SK-N-SH treated with all-trans-retinoic acid at 6 μM for 48 hours (cell line): ENCODE data around the gene SPRED3.

Experiments
- ATAC-seq: fragments of 200-7000 bp; cut with Tn5 transposase; 3 replicates; pipeline ENCODE4 v1.9.1; 2020; ENCODE audit warnings: mild to moderate bottlenecking, moderate library complexity
- ARNTL ChIP-seq: fragments of 450-650 bp; formaldehyde crosslinking; IDR thresholded peaks from 2 replicates; pipeline ENCODE4 v1.5.0; 2020; ENCODE audit warnings: low read depth, mild to moderate bottlenecking, moderate library complexity, borderline replicate concordance
- BACH2 ChIP-seq: fragments of 250-450 bp; sonication (Bioruptor Pico); IDR thresholded peaks from 2 replicates; pipeline ENCODE4 v1.9.0; 2021; ENCODE audit warnings: mild to moderate bottlenecking, borderline replicate concordance
- CSDC2 ChIP-seq: fragments of 250-450 bp; sonication (Bioruptor Pico); IDR thresholded peaks from 2 replicates; pipeline ENCODE4 v1.5.0; 2020; ENCODE audit warnings: mild to moderate bottlenecking, moderate library complexity
- ESRRG ChIP-seq: fragments of 250-450 bp; sonication (Bioruptor Pico); IDR thresholded peaks from 2 replicates; pipeline ENCODE4 v1.6.1; 2021; ENCODE audit warnings: mild to moderate bottlenecking
- GLIS3 ChIP-seq: fragments of 250-450 bp; sonication (Bioruptor Pico); IDR thresholded peaks from 2 replicates; pipeline ENCODE4 v1.5.0; 2020; ENCODE audit warnings: mild to moderate bottlenecking, moderate library complexity
- ISL1 ChIP-seq: fragments of 250-450 bp; sonication (Bioruptor Pico); IDR thresholded peaks from 2 replicates; pipeline ENCODE4 v2.1.2; 2022; ENCODE audit warnings: mild to moderate bottlenecking, moderate library complexity
- OSR1 ChIP-seq: fragments of 250-450 bp; sonication (Bioruptor Pico); IDR thresholded peaks from 2 replicates; pipeline ENCODE4 v1.8.0; 2022; ENCODE audit warnings: moderate library complexity, mild to moderate bottlenecking, inconsistent platforms
- PPARA ChIP-seq: fragments of 250-450 bp; sonication (Bioruptor Pico); IDR thresholded peaks from 2 replicates; pipeline ENCODE4 v1.5.0; 2020; ENCODE audit warnings: mild to moderate bottlenecking, borderline replicate concordance
- RARB ChIP-seq: fragments of 250-450 bp; sonication (Bioruptor Pico); IDR thresholded peaks from 2 replicates; pipeline ENCODE4 v1.8.0; 2021; ENCODE audit warnings: mild to moderate bottlenecking, moderate library complexity
- SNAI2 ChIP-seq: fragments of 250-450 bp; sonication (Bioruptor Pico); IDR thresholded peaks from 2 replicates; pipeline ENCODE4 v1.5.0; 2020; ENCODE audit warnings: mild to moderate bottlenecking, moderate library complexity
- TCF4 ChIP-seq: fragments of 250-450 bp; sonication (Bioruptor Pico); IDR thresholded peaks from 2 replicates; pipeline ENCODE4 v1.8.0; 2021; ENCODE audit warnings: mild to moderate bottlenecking, moderate library complexity, borderline replicate concordance
- TOX ChIP-seq: fragments of 250-450 bp; sonication (Bioruptor Pico); IDR thresholded peaks from 2 replicates; pipeline ENCODE4 v1.8.0; 2021; ENCODE audit warnings: mild to moderate bottlenecking, moderate library complexity, borderline replicate concordance
- ZFP3 ChIP-seq: fragments of 250-450 bp; sonication (Bioruptor Pico); IDR thresholded peaks from 2 replicates; pipeline ENCODE4 v1.5.0; 2020; ENCODE audit warnings: mild to moderate bottlenecking, moderate library complexity
- ZFP30 ChIP-seq: fragments of 450-650 bp; formaldehyde crosslinking; IDR thresholded peaks from 2 replicates; pipeline ENCODE4 v1.5.0; 2022; ENCODE audit warnings: mild to moderate bottlenecking, moderate library complexity
- ZNF565 ChIP-seq: fragments of 450-650 bp; formaldehyde crosslinking; conservative IDR thresholded peaks from 2 replicates; pipeline ENCODE4 v1.5.0; 2020; ENCODE audit warnings: low read depth, mild to moderate bottlenecking, moderate library complexity
- ZNF70 ChIP-seq: fragments of 450-650 bp; formaldehyde crosslinking; IDR thresholded peaks from 2 replicates; pipeline ENCODE4 v1.5.0; 2020; ENCODE audit warnings: mild to moderate bottlenecking, moderate library complexity
- ZNF8 ChIP-seq: fragments of 450-650 bp; formaldehyde crosslinking; IDR thresholded peaks from 2 replicates; pipeline ENCODE4 v1.5.0; 2020; ENCODE audit warnings: mild to moderate bottlenecking, moderate library complexity
- TF ChIP-seq, protein P1 (sequence below): fragments of 250-450 bp; sonication (Bioruptor Pico); IDR thresholded peaks from 2 replicates; pipeline ENCODE4 v1.5.1; 2020; ENCODE audit warnings: low read depth, mild to moderate bottlenecking, moderate library complexity
- TF ChIP-seq, protein P2 (sequence below): fragments of 250-450 bp; sonication (Bioruptor Pico); IDR thresholded peaks from 2 replicates; pipeline ENCODE4 v1.5.0; 2020; ENCODE audit warnings: mild to moderate bottlenecking, moderate library complexity
- TF ChIP-seq, protein P3 (sequence below): fragments of 250-450 bp; sonication (Bioruptor Pico); IDR thresholded peaks from 2 replicates; pipeline ENCODE4 v1.8.0; 2021; ENCODE audit warnings: low read depth, mild to moderate bottlenecking, moderate library complexity, borderline replicate concordance
- TF ChIP-seq, protein P4 (sequence below): fragments of 250-450 bp; sonication (Bioruptor Pico); IDR thresholded peaks from 2 replicates; pipeline ENCODE4 v1.5.1; 2021; ENCODE audit warnings: mild to moderate bottlenecking, moderate library complexity

Gene SPRED3

DNA sequence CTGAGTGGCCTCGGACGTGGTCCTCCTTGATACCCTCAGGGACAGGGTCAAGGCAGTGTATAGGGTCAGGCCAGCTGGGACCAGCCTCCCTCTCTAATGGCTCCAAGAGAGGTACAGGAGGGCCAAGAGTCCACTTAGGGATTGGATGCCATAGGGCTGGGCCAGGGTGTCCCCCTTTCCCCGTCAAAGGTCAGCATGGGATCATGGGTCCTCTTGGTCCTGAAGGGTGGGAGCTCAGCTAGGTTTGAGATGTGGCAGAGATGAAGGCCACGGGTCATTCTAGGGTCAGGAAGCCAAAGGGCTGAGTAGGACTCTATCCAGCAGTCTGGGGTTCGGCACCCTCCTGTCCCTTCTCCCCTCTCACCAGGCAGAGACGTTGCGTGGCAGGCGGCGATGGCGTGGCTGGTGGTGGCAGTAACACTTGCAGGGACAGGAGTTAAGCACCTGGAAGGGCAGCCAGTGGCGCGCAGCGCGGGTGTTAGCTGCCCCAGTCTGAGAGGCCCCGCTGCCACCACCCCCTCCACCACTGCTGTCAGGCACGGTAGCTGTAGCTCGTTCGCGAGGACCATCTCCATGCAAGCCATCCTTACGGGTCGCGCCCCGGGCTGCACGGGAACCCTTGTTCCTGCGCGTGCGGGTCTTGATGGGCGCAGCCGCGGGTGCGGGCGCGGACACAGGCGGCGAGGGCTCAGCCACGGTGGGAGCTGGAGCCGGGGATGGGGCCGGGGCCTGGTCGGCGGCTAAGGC is 3.3 kb upstream of the SPRED3 start:
- ATAC-seq, result no peak
- TF ChIP-seq, protein P1, sequence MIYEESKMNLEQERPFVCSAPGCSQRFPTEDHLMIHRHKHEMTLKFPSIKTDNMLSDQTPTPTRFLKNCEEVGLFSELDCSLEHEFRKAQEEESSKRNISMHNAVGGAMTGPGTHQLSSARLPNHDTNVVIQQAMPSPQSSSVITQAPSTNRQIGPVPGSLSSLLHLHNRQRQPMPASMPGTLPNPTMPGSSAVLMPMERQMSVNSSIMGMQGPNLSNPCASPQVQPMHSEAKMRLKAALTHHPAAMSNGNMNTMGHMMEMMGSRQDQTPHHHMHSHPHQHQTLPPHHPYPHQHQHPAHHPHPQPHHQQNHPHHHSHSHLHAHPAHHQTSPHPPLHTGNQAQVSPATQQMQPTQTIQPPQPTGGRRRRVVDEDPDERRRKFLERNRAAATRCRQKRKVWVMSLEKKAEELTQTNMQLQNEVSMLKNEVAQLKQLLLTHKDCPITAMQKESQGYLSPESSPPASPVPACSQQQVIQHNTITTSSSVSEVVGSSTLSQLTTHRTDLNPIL (CRISPR knock-in tag), result no peak
- TF ChIP-seq ZNF8 (CRISPR knock-in tag) (no peak), PPARA (CRISPR knock-in tag) (no peak), CSDC2 (CRISPR knock-in tag) (no peak), ZFP3 (no peak), BACH2 (CRISPR knock-in tag) (no peak), ZNF565 (CRISPR knock-in tag) (no peak), ZFP30 (CRISPR knock-in tag) (no peak), TCF4 (CRISPR knock-in tag) (no peak), ISL1 (CRISPR knock-in tag) (no peak), TOX (CRISPR knock-in tag) (no peak), SNAI2 (CRISPR knock-in tag) (no peak), RARB (CRISPR knock-in tag) (no peak)
- TF ChIP-seq, protein P2, sequence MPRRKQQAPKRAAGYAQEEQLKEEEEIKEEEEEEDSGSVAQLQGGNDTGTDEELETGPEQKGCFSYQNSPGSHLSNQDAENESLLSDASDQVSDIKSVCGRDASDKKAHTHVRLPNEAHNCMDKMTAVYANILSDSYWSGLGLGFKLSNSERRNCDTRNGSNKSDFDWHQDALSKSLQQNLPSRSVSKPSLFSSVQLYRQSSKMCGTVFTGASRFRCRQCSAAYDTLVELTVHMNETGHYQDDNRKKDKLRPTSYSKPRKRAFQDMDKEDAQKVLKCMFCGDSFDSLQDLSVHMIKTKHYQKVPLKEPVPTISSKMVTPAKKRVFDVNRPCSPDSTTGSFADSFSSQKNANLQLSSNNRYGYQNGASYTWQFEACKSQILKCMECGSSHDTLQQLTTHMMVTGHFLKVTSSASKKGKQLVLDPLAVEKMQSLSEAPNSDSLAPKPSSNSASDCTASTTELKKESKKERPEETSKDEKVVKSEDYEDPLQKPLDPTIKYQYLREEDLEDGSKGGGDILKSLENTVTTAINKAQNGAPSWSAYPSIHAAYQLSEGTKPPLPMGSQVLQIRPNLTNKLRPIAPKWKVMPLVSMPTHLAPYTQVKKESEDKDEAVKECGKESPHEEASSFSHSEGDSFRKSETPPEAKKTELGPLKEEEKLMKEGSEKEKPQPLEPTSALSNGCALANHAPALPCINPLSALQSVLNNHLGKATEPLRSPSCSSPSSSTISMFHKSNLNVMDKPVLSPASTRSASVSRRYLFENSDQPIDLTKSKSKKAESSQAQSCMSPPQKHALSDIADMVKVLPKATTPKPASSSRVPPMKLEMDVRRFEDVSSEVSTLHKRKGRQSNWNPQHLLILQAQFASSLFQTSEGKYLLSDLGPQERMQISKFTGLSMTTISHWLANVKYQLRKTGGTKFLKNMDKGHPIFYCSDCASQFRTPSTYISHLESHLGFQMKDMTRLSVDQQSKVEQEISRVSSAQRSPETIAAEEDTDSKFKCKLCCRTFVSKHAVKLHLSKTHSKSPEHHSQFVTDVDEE, result no peak
- TF ChIP-seq, protein P3, sequence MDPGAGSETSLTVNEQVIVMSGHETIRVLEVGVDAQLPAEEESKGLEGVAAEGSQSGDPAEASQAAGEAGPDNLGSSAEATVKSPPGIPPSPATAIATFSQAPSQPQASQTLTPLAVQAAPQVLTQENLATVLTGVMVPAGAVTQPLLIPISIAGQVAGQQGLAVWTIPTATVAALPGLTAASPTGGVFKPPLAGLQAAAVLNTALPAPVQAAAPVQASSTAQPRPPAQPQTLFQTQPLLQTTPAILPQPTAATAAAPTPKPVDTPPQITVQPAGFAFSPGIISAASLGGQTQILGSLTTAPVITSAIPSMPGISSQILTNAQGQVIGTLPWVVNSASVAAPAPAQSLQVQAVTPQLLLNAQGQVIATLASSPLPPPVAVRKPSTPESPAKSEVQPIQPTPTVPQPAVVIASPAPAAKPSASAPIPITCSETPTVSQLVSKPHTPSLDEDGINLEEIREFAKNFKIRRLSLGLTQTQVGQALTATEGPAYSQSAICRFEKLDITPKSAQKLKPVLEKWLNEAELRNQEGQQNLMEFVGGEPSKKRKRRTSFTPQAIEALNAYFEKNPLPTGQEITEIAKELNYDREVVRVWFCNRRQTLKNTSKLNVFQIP (CRISPR knock-in tag), result no peak
- TF ChIP-seq, protein P4, sequence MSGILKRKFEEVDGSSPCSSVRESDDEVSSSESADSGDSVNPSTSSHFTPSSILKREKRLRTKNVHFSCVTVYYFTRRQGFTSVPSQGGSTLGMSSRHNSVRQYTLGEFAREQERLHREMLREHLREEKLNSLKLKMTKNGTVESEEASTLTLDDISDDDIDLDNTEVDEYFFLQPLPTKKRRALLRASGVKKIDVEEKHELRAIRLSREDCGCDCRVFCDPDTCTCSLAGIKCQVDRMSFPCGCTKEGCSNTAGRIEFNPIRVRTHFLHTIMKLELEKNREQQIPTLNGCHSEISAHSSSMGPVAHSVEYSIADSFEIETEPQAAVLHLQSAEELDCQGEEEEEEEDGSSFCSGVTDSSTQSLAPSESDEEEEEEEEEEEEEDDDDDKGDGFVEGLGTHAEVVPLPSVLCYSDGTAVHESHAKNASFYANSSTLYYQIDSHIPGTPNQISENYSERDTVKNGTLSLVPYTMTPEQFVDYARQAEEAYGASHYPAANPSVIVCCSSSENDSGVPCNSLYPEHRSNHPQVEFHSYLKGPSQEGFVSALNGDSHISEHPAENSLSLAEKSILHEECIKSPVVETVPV (CRISPR knock-in tag), result no peak

DNA sequence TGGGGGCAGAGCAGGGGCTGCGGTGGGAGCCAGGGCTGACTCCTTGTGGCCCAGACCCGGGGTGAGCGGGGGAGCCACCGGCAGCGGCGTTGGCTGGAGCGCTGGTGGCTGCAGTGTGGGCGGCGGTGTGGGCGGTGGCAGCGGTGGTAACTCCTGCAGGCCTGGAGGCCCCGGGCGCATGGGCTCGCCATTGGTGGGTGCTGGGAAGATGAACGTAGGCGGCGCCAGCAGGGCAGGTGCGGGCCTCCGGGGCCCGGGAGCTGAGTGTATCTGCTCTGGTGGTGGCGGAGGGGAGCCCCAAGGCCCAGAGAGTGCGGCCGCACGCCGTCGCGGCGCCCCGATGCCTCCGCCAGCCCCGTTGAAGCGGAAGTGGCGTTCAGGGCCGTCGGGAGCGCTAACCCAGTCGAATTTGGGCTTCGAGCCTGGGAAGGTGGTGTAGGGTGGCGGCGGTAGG is 2.7 kb upstream of the SPRED3 start:
- ATAC-seq, result no peak
- TF ChIP-seq ZNF565 (CRISPR knock-in tag), result no peak

DNA sequence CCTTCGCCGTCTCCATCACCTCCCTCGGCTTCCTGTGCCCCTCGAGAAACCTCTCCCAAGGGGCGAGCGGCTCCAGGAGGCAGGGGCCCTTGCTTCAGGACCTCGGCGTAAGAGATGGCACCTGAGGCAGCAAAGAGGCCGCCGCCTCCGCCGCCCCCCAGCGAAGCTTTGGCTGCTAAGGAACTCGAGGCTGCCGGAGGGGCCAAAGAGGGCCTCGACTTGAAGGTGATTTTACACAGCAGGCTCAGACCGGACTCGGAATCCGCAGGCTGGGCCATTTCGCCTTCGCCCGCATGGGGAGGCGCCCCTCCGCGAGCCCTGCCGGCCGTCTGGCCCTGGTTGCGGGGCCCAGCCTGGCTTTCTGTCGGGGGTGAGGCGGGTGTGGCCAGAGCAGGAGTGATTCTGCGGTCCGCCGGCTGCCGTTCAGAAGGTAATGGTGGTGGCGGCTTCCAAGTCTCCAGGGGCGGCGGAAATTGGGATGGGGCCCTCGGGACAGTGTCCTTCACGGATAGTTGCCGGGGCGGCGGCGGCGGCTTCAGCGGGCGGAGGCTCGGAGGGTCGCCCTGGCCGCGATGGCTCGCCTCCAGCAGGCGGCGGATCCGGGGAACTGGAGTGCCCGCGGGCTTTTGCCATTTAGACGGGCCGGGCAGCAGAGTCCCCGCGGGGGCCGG is 2.1 kb upstream of the SPRED3 start:
- no peak for ATAC-seq
- TF ChIP-seq PPARA (CRISPR knock-in tag) (no peak), ZNF70 (CRISPR knock-in tag) (no peak), ISL1 (CRISPR knock-in tag) (no peak), ZNF8 (CRISPR knock-in tag) (no peak)

DNA sequence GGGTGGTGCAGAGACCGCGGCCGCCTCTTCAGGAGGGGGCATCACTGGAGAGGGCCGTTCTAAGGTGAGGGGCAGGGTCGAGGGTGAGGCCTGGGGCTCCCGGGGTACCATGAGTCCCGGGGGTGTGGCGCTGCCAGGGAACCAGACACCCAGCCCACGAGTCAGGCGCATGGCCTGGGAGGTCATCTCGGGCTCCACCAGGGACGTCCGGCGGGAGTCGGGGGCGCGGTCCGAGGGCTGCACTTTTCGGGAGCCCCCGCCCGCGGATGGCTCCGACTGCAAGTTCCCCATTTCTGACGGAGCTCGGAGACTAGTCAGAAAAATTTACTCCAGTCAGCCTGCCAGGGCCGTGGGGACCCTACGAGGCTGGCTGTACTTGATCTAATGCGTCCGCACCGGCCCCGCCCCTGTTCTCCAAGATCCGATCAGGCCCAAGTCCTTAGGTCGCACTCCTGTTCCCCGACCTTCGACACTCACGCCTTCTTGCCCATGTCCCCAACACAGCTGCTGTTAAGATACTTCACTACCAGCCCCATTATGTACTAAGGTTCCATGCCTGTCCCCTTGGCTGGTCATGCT is 1.4 kb upstream of the SPRED3 start:
- peak; percentile 0; the same call in 1 of the 3 replicates for ATAC-seq
- no peak for TF ChIP-seq ESRRG (CRISPR knock-in tag)
- no peak for TF ChIP-seq ZFP3
- no peak for TF ChIP-seq ZFP30 (CRISPR knock-in tag)
- no peak for TF ChIP-seq OSR1 (CRISPR knock-in tag)
- TF ChIP-seq ZNF8 (CRISPR knock-in tag), result no peak
- no peak for TF ChIP-seq ARNTL (CRISPR knock-in tag)
- TF ChIP-seq, protein P1 (CRISPR knock-in tag), result no peak
- no peak for TF ChIP-seq BACH2 (CRISPR knock-in tag)
- no peak for TF ChIP-seq TOX (CRISPR knock-in tag)
- TF ChIP-seq RARB (CRISPR knock-in tag), result no peak
- TF ChIP-seq TCF4 (CRISPR knock-in tag), result no peak
- TF ChIP-seq CSDC2 (CRISPR knock-in tag), result no peak
- TF ChIP-seq, protein P4 (CRISPR knock-in tag), result no peak
- no peak for TF ChIP-seq ZNF70 (CRISPR knock-in tag)
- no peak for TF ChIP-seq ISL1 (CRISPR knock-in tag)
- no peak for TF ChIP-seq PPARA (CRISPR knock-in tag)
- TF ChIP-seq GLIS3 (CRISPR knock-in tag), result no peak
- TF ChIP-seq SNAI2 (CRISPR knock-in tag), result no peak
